ENCODE results near the gene EPOP. TPM values are rescaled to one million over a fixed set of nuclear protein-coding genes. Genes with fewer than 3 reads are reported as not detected.

EPOP gene
- total RNA-seq, 2 experiments from 2014 or later = 33.6 to 33.7 TPM

Other genes with a start within 250 kb of the EPOP start
- gene ARHGAP23, start 246.5 kb downstream of the EPOP start, total RNA-seq = under 1 TPM; 0.08 to 0.66 TPM
- gene SRCIN1, start 69.0 kb downstream of the EPOP start, total RNA-seq = under 1 TPM; 0.37 to 0.42 TPM
- 100 to 1,000 TPM; 125 to 130 TPM for gene MLLT6, start 30.3 kb upstream of the EPOP start, total RNA-seq
- gene CISD3, start 55.4 kb upstream of the EPOP start, total RNA-seq = 10 to 100 TPM; 54.3 to 57.4 TPM
- under 1 TPM; 0.40 to 0.74 TPM for gene PCGF2, start 73.4 kb upstream of the EPOP start, total RNA-seq
- 100 to 1,000 TPM; 284 to 288 TPM for gene PSMB3, start 77.8 kb upstream of the EPOP start, total RNA-seq
- 10 to 100 TPM; 39.6 to 41.1 TPM for gene PIP4K2B, start 124.6 kb upstream of the EPOP start, total RNA-seq
- 10 to 100 TPM; 22.3 to 25.6 TPM for gene CWC25, start 150.4 kb upstream of the EPOP start, total RNA-seq
- gene RPL23, start 178.8 kb upstream of the EPOP start, total RNA-seq = 1,000 to 10,000 TPM; 1,956 to 1,966 TPM
- 100 to 1,000 TPM; 131 TPM for gene LASP1, start 195.1 kb upstream of the EPOP start, total RNA-seq

All from activated naive CD8-positive, alpha-beta T cell treated with anti-CD3 and anti-CD28 coated beads for 36 hours (primary cell).